Measurements from ENCODE around the gene URB1. TPM values are rescaled to one million over a fixed set of nuclear protein-coding genes. Genes with fewer than 3 reads are reported as not detected.

URB1 gene
- total and polyA plus RNA-seq, 2 donors (not counting 3 experiments of a cell fraction or from before 2014, with no cell fraction given), result 8.0 to 27.3 TPM

DNA sequence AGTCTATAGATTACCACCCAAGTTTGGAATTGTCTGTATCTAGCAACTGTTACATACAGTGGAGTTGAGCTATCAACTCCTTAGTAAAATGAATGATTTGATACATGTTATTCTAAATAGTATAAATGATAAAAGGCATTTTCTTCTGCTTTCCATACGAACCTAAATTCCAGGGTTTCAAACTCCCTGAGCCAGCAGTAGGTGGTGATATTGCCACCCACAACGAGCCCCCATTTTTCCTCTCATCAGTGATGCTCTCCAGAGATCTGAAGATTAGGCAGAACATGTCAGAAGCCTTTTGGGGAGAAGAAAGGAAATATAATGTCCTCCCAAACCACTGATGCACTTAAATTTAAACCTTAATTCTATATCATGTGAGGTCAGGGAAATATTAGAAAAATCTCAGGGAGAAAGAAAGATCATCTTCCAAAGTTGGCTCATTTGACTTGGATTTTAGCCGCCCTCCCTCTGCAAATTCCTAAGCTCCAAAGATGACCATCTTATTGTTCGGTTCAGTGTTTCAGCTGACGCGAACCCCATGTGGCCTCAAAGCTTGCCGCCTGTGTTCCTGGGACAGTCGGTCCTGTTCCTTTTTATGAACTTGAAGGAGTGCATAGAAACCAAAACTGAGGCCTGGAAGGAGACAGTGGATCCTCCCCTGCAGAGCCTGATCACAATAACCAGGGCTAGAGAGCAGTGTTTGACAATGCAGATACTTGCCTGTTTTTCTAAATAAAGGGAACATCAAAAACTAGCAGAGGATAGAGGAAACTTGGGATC lies 22.0 kb upstream of the URB1 start:
- Histone ChIP-seq H3K27me3 (ENCODE audit: control insufficient read depth in 2 of 2, insufficient read depth in 2 of 2, low read length in 2 of 2) (no peaks in the 10 kb centered on the region), H3K79me2 (ENCODE audit: control insufficient read depth, insufficient read depth, low read length) (peaks cover 71% of the 10 kb centered on the region), H3K9ac (replicated peaks; ENCODE audit: extremely low read depth, insufficient read depth, low read length) (peak overlapping the region; percentile 99), H3K27ac (ENCODE audit: insufficient read depth, low read depth, low read length) (peak overlapping the region; percentile 99), H3K4me1 (ENCODE audit: control insufficient read depth, extremely low read depth, insufficient read depth, low read length) (peaks cover 35% of the 10 kb centered on the region), H3K4me2 (ENCODE audit: insufficient read depth, low read length) (peak overlapping the region; percentile 88), H3K36me3 (ENCODE audit: control insufficient read depth in 2 of 2, extremely low read depth in 1 of 2, insufficient read depth in 2 of 2, low read length in 2 of 2) (no peaks in the 10 kb centered on the region), H3K4me3 (replicated peaks in 1 of 3; ENCODE audit: insufficient read depth in 1 of 3, low read depth in 1 of 3, low read length in 3 of 3) (peak overlapping the region in 1 of 3 experiments; percentile 81), H3K9me3 (replicated peaks; ENCODE audit: control insufficient read depth, insufficient read depth, low read length) (no peaks in the 10 kb centered on the region), H4K20me1 (replicated peaks; ENCODE audit: control insufficient read depth, extremely low read depth, insufficient read depth, low read length) (no peaks in the 10 kb centered on the region), H2AFZ (ENCODE audit: low read depth, low read length) (no peak overlapping the region), H3K9me1 (replicated peaks; ENCODE audit: control insufficient read depth, extremely low read depth, insufficient read depth, low read length) (no peaks in the 10 kb centered on the region)
- TF ChIP-seq, protein P1, sequence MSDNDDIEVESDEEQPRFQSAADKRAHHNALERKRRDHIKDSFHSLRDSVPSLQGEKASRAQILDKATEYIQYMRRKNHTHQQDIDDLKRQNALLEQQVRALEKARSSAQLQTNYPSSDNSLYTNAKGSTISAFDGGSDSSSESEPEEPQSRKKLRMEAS (IDR thresholded peaks at IDR 0.05; ENCODE audit: insufficient read depth, insufficient read length), result no peak
- TF ChIP-seq, protein P2, sequence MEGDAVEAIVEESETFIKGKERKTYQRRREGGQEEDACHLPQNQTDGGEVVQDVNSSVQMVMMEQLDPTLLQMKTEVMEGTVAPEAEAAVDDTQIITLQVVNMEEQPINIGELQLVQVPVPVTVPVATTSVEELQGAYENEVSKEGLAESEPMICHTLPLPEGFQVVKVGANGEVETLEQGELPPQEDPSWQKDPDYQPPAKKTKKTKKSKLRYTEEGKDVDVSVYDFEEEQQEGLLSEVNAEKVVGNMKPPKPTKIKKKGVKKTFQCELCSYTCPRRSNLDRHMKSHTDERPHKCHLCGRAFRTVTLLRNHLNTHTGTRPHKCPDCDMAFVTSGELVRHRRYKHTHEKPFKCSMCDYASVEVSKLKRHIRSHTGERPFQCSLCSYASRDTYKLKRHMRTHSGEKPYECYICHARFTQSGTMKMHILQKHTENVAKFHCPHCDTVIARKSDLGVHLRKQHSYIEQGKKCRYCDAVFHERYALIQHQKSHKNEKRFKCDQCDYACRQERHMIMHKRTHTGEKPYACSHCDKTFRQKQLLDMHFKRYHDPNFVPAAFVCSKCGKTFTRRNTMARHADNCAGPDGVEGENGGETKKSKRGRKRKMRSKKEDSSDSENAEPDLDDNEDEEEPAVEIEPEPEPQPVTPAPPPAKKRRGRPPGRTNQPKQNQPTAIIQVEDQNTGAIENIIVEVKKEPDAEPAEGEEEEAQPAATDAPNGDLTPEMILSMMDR (IDR thresholded peaks at IDR 0.05; ENCODE audit: extremely low read depth in 1 of 2, insufficient read depth in 1 of 2, low read depth in 1 of 2, low read length in 2 of 2), result peak; percentile 45 to 51
- TF ChIP-seq GATA2 (IDR thresholded peaks at IDR 0.05; ENCODE audit: insufficient read depth, insufficient read length, low read depth, low read length) (peak; percentile 95), EZH2 (IDR thresholded peaks at IDR 0.05; ENCODE audit: borderline replicate concordance, low read depth, low read length, severe bottlenecking) (no peak), JUN (IDR thresholded peaks at IDR 0.05; ENCODE audit: borderline replicate concordance, insufficient read depth, insufficient read length, low read depth) (no peak), FOS (IDR thresholded peaks at IDR 0.05; ENCODE audit: borderline replicate concordance, insufficient read depth, low read length) (no peak), POLR2AphosphoS5 (IDR thresholded peaks at IDR 0.05; ENCODE audit: insufficient read depth, low read depth, low read length) (no peak)
- FAIRE-seq, result peak; percentile 81
- intact Hi-C loops (cut with micrococcal nuclease), result loop anchor here (1.0 to 2.0 kb wide), 6 partner anchors 64 to 187 kb away; no protein-coding TSS in a partner anchor
- dilution Hi-C loops (cut with MboI; ENCODE audit: extremely low pct_ligation_motif_present, low sequenced_read_pairs), result no loop called here
- no TSS peak for BruUV-seq (replicated peaks)
- POLR2A ChIA-PET, result no interaction called here
- DNase-seq (ENCODE audit: low read depth, low spot score), result peak; percentile 75
- CTCF ChIA-PET, result interaction anchor here (0.6 to 4.7 kb wide), 31 partner anchors 9 to 186 kb away, joined by 3 to 91 read pairs (median 5); partner anchors contain the start of gene URB1

All from endothelial cell of umbilical vein (primary cell).